IMR-90 (cell line): ENCODE results near the gene RAD51B. TPM values are rescaled to one million over a fixed set of nuclear protein-coding genes. Genes with fewer than 3 reads are reported as not detected.

ENCODE experiments used
- ATAC-seq: fragments of 200-7000 bp; cut with Tn5 transposase; 2 replicates; pipeline ENCODE4 v1.9.1; 2020; ENCODE audit warnings: low read depth, mild to moderate bottlenecking, moderate library complexity
- BruUV-seq: library from RNA; stranded (reverse); fragments of 400-500 nt; replicated peaks from 2 replicates; lab custom pipeline; 2021; lab: Mats Ljungman, UMichigan
- CTCF ChIA-PET: fragments of 300-600 bp; formaldehyde crosslinking; extraction: SDS; loops from one replicate; lab custom pipeline; 2021; ENCODE audit warnings: antibody characterized with exemption; lab: Yijun Ruan, JAX
- POLR2A ChIA-PET: fragments of 300-600 bp; sonication (Branson Sonifier 250); formaldehyde crosslinking; loops from one replicate; lab custom pipeline; 2022; ENCODE audit warnings: antibody characterized with exemption; ENCODE audit not compliant: unreplicated experiment; lab: Charles Lee
- DNase-seq: peaks from one replicate; pipeline ENCODE4 v3.0.0; 2013
- H2AFZ ChIP-seq: replicated peaks from 2 replicates; pipeline ENCODE3; 2013; ENCODE audit warnings: low read length, mild to moderate bottlenecking; ENCODE audit not compliant: poor library complexity
- H2AK5ac ChIP-seq: 2 replicates; pipeline ENCODE4 v1.6.1; 2013; ENCODE audit warnings: low read depth, low read length, inconsistent platforms
- H2AK9ac ChIP-seq: replicated peaks from 2 replicates; pipeline ENCODE3; 2013; ENCODE audit warnings: mild to moderate bottlenecking, low read depth, low read length, moderate library complexity; ENCODE audit not compliant: poor library complexity
- H2BK120ac ChIP-seq: 2 replicates; pipeline ENCODE4 v1.6.1; 2013; ENCODE audit warnings: low read depth, low read length, inconsistent platforms
- H2BK15ac ChIP-seq: 3 replicates; pipeline ENCODE4 v1.6.1; 2013; ENCODE audit warnings: low read depth, low read length, inconsistent platforms
- H2BK20ac ChIP-seq: 2 replicates; pipeline ENCODE4 v1.6.1; 2013; ENCODE audit warnings: low read depth, mild to moderate bottlenecking, inconsistent platforms, low read length, moderate library complexity
- H2BK5ac ChIP-seq: 2 replicates; pipeline ENCODE4 v1.6.1; 2013; ENCODE audit warnings: mild to moderate bottlenecking, low read depth, low read length, inconsistent platforms; ENCODE audit not compliant: poor library complexity, severe bottlenecking
- H3K14ac ChIP-seq: replicated peaks from 2 replicates; pipeline ENCODE4 v1.6.1; 2013; ENCODE audit warnings: low read depth, low read length, inconsistent platforms
- H3K18ac ChIP-seq: 2 replicates; pipeline ENCODE4 v1.6.1; 2013; ENCODE audit warnings: low read depth, low read length, control low read depth
- H3K23ac ChIP-seq: 2 replicates; pipeline ENCODE4 v1.6.1; 2013; ENCODE audit warnings: low read depth, low read length, inconsistent platforms
- H3K27ac ChIP-seq: 2 replicates; pipeline ENCODE4 v1.5.1; 2013; ENCODE audit warnings: mild to moderate bottlenecking, control low read depth, low read length; ENCODE audit not compliant: insufficient read depth
- H3K27me3 ChIP-seq: 2 replicates; pipeline ENCODE4 v1.6.1; 2013; ENCODE audit warnings: low read length; ENCODE audit not compliant: control insufficient read depth, insufficient read depth
- H3K36me3 ChIP-seq: 2 replicates; pipeline ENCODE4 v1.6.1; 2013; ENCODE audit warnings: low read length, mixed read lengths; ENCODE audit not compliant: control insufficient read depth, insufficient read depth
- H3K4ac ChIP-seq: 2 replicates; pipeline ENCODE4 v1.6.1; 2013; ENCODE audit warnings: low read depth, low read length, inconsistent platforms
- H3K4me1 ChIP-seq: 2 replicates; pipeline ENCODE4 v1.6.1; 2013; ENCODE audit warnings: low read length, mixed read lengths; ENCODE audit not compliant: control insufficient read depth, insufficient read depth
- H3K4me2 ChIP-seq: 2 replicates; pipeline ENCODE4 v1.6.1; 2013; ENCODE audit warnings: low read depth, mild to moderate bottlenecking, control low read depth, low read length, moderate library complexity
- H3K4me3 ChIP-seq: 2 replicates; pipeline ENCODE4 v1.5.1; 2013; ENCODE audit warnings: low read depth, mild to moderate bottlenecking, control low read depth, low read length, moderate library complexity; ENCODE audit not compliant: insufficient read depth
- H3K56ac ChIP-seq: 2 replicates; pipeline ENCODE4 v1.6.1; 2013; ENCODE audit warnings: low read length, inconsistent platforms; ENCODE audit not compliant: insufficient read depth; ENCODE audit errors: extremely low read depth
- H3K79me1 ChIP-seq, 2 experiments: 2 replicates each; pipeline ENCODE4 v1.6.1; 2013; ENCODE audit warnings: low read length in 2 of 2, inconsistent platforms in 1 of 2, low read depth in 1 of 2
- H3K9ac ChIP-seq: 2 replicates; pipeline ENCODE4 v1.6.1; 2013; ENCODE audit warnings: low read depth, low read length, control low read depth
- H3K9me1 ChIP-seq: 2 replicates; pipeline ENCODE4 v1.6.1; 2013; ENCODE audit warnings: low read length, inconsistent platforms; ENCODE audit not compliant: insufficient read depth
- H3K9me3 ChIP-seq: 2 replicates; pipeline ENCODE4 v1.6.1; 2013; ENCODE audit warnings: low read length; ENCODE audit not compliant: control insufficient read depth, insufficient read depth
- H4K20me1 ChIP-seq: 2 replicates; pipeline ENCODE4 v1.6.1; 2013; ENCODE audit warnings: low read length, inconsistent platforms; ENCODE audit not compliant: insufficient read depth
- H4K5ac ChIP-seq: 2 replicates; pipeline ENCODE4 v1.6.1; 2013; ENCODE audit warnings: mild to moderate bottlenecking, low read depth, low read length, control low read depth
- H4K8ac ChIP-seq, 2 experiments: 2 replicates each; pipeline ENCODE4 v1.6.1; 2013; ENCODE audit warnings: low read depth in 2 of 2, low read length in 2 of 2, control low read depth in 1 of 2, inconsistent platforms in 1 of 2
- H4K91ac ChIP-seq: 2 replicates; pipeline ENCODE4 v1.6.1; 2013; ENCODE audit warnings: low read depth, low read length, inconsistent platforms; ENCODE audit not compliant: insufficient read depth
- BHLHE40 ChIP-seq: fragments of 150-350 bp; IDR thresholded peaks from 2 replicates; pipeline ENCODE4 v1.6.1; 2016; ENCODE audit warnings: mild to moderate bottlenecking, low read depth, low read length
- CTCF ChIP-seq: conservative IDR thresholded peaks from 2 replicates; pipeline ENCODE4 v1.5.1; 2012; ENCODE audit warnings: mild to moderate bottlenecking, low read depth, low read length, improper control_type of control experiment
- MAFK ChIP-seq: IDR thresholded peaks from 2 replicates; pipeline ENCODE4 v1.6.1; 2012; ENCODE audit warnings: low read depth, low read length, improper control_type of control experiment
- MXI1 ChIP-seq: IDR thresholded peaks from 2 replicates; pipeline ENCODE4 v1.6.1; 2012; ENCODE audit warnings: low read depth, mild to moderate bottlenecking, low read length, moderate library complexity, borderline replicate concordance
- POLR2A ChIP-seq: IDR thresholded peaks from 2 replicates; pipeline ENCODE4 v1.6.1; 2012; ENCODE audit warnings: mild to moderate bottlenecking, low read depth, low read length
- RAD21 ChIP-seq: IDR thresholded peaks from 2 replicates; pipeline ENCODE4 v1.6.1; 2012; ENCODE audit warnings: low read length, improper control_type of control experiment
- RCOR1 ChIP-seq: IDR thresholded peaks from 2 replicates; pipeline ENCODE4 v1.6.1; 2012; ENCODE audit warnings: mild to moderate bottlenecking, low read length, improper control_type of control experiment; ENCODE audit not compliant: insufficient replicate concordance
- WGBS, 2 experiments: methylation state at CpG; one replicate each; pipeline versions ENCODE4 v1.1.5 to v1.1.7; 2013; ENCODE audit warnings: missing lambda C conversion rate in 2 of 2; ENCODE audit not compliant: insufficient read length in 1 of 2; ENCODE audit errors: extremely low coverage in 2 of 2; 5-methylcytosine and 5-hydroxymethylcytosine counted together
- dilution Hi-C: fragments of 300-500 bp; cut with HindIII; formaldehyde crosslinking; loops from one replicate; pipeline ENCODE4 v1.14.3; 2018; ENCODE audit warnings: low sequenced_read_pairs; ENCODE audit not compliant: unreplicated experiment
- in situ Hi-C: fragments of 300-500 bp; cut with MboI; formaldehyde crosslinking; loops from 3 replicates; pipeline ENCODE4 v1.14.3; 2019; ENCODE audit warnings: low sequenced_read_pairs, inconsistent platforms, mixed read lengths
- intact Hi-C: fragments of 100-400 bp; cut with micrococcal nuclease; formaldehyde crosslinking; loops from 2 replicates; pipeline ENCODE4 v1.10.0; 2022
- polyA plus RNA-seq, 3 experiments: library from polyadenylated mRNA; depleted of rRNA; stranded (reverse); fragments of >200 nt; gene quantifications; 2 replicates each; pipeline ENCODE4 v1.2.3, GENCODE V29; 2012; ENCODE audit warnings: low replicate concordance in 1 of 3
- total RNA-seq: library from RNA; depleted of rRNA; stranded (reverse); fragments of >200 nt; gene quantifications from 2 replicates; pipeline ENCODE4 v1.2.3, GENCODE V29; 2012

RAD51B gene
- total and polyA plus RNA-seq, 2 of the 4 experiments (the other 2 are of a cell fraction), result 5.1 to 18.8 TPM

GRCh38 chr14:68167383-68168087, 348.0 kb downstream of the RAD51B start:
- dilution Hi-C loops, result no loop called here
- Histone ChIP-seq H3K18ac (no peak overlapping the region), H3K9ac (no peak overlapping the region), H2BK20ac (no peak overlapping the region), H2AFZ (no peak overlapping the region), H2AK5ac (no peak overlapping the region), H3K4ac (no peak overlapping the region), H3K4me3 (no peak overlapping the region), H2BK15ac (no peak overlapping the region), H3K9me1 (no peaks in the 10 kb centered on the region), H3K23ac (no peak overlapping the region), H3K4me2 (no peak overlapping the region), H3K79me1 (no peaks in the 10 kb centered on the region), H2BK5ac (no peak overlapping the region), H3K56ac (no peak overlapping the region), H3K27me3 (no peaks in the 10 kb centered on the region), H2BK120ac (no peak overlapping the region), H4K8ac (no peak overlapping the region), H3K27ac (no peak overlapping the region), H2AK9ac (no peak overlapping the region), H4K5ac (no peak overlapping the region), H3K36me3 (no peaks in the 10 kb centered on the region), H3K4me1 (peaks cover 3% of the 10 kb centered on the region; the same call in 1 of the 2 replicates), H4K91ac (no peak overlapping the region), H3K9me3 (no peaks in the 10 kb centered on the region), H3K14ac (no peak overlapping the region), H4K20me1 (no peaks in the 10 kb centered on the region)
- ChIA-PET CTCF (no interaction called here), POLR2A (no interaction called here)
- DNase-seq (no peak), ATAC-seq (no peak)
- BruUV-seq, result no TSS peak
- no CpG with 5 or more reads among the region's 5 CpGs for WGBS, 2 experiments
- in situ Hi-C loops, result no loop called here
- intact Hi-C loops, result loop anchor here (2.0 kb wide), 1 partner anchor 19 kb away; no protein-coding TSS in a partner anchor
- no peak for TF ChIP-seq MAFK
- no peak for TF ChIP-seq RAD21
- no peak for TF ChIP-seq RCOR1
- no peak for TF ChIP-seq CTCF
- TF ChIP-seq BHLHE40, result no peak
- TF ChIP-seq MXI1, result no peak
- no peak for TF ChIP-seq POLR2A
